Endodermal cell (in vitro differentiated cells): ENCODE data around the gene DNLZ. TPM values are rescaled to one million over a fixed set of nuclear protein-coding genes. Genes with fewer than 3 reads are reported as not detected.

Experiments used
- DNase-seq: peaks from one replicate; pipeline ENCODE4 v3.0.0-alpha.2; 2017
- H3K27ac ChIP-seq: 2 replicates; pipeline ENCODE4 v1.5.1; 2013; ENCODE audit warnings: mild to moderate bottlenecking, low read depth, low read length, moderate library complexity
- H3K27me3 ChIP-seq: 2 replicates; pipeline ENCODE4 v1.6.1; 2013; ENCODE audit warnings: mild to moderate bottlenecking, low read length, moderate library complexity; ENCODE audit not compliant: insufficient read depth, control insufficient read depth, poor library complexity, severe bottlenecking
- H3K36me3 ChIP-seq: 2 replicates; pipeline ENCODE4 v1.7.0; 2013; ENCODE audit warnings: mild to moderate bottlenecking, low read length, moderate library complexity; ENCODE audit not compliant: control insufficient read depth, insufficient read depth
- H3K4me1 ChIP-seq: one replicate; pipeline ENCODE4 v1.7.0; 2013; ENCODE audit warnings: low read length; ENCODE audit not compliant: control insufficient read depth, insufficient read depth
- H3K4me3 ChIP-seq: 2 replicates; pipeline ENCODE4 v1.5.1; 2013; ENCODE audit warnings: mild to moderate bottlenecking, low read length, moderate library complexity
- H3K9ac ChIP-seq: 2 replicates; pipeline ENCODE4 v1.6.1; 2013; ENCODE audit warnings: mild to moderate bottlenecking, low read length, moderate library complexity; ENCODE audit not compliant: poor library complexity, severe bottlenecking; ENCODE audit errors: extremely low read depth
- H3K9me3 ChIP-seq: 2 replicates; pipeline ENCODE4 v1.6.1; 2013; ENCODE audit warnings: mild to moderate bottlenecking, low read length, moderate library complexity; ENCODE audit not compliant: control insufficient read depth
- H3K27ac Mint-ChIP-seq: 2 replicates; pipeline ENCODE4 v1.8.0; 2020; ENCODE audit warnings: mixed read lengths
- H3K27me3 Mint-ChIP-seq: 2 replicates; pipeline ENCODE4 v1.8.0; 2021; ENCODE audit warnings: mild to moderate bottlenecking, mixed read lengths; ENCODE audit not compliant: insufficient read depth
- H3K36me3 Mint-ChIP-seq: 2 replicates; pipeline ENCODE4 v1.8.0; 2020; ENCODE audit warnings: low read depth, mixed read lengths
- H3K4me1 Mint-ChIP-seq: 2 replicates; pipeline ENCODE4 v1.8.0; 2020; ENCODE audit warnings: mixed read lengths
- H3K4me3 Mint-ChIP-seq: 2 replicates; pipeline ENCODE4 v1.8.0; 2020; ENCODE audit warnings: mild to moderate bottlenecking, moderate library complexity, mixed read lengths
- H3K9me3 Mint-ChIP-seq: 2 replicates; pipeline ENCODE4 v1.8.0; 2020; ENCODE audit warnings: mild to moderate bottlenecking, mixed read lengths
- WGBS, 2 experiments: methylation state at CpG; one replicate each; pipeline versions ENCODE4 v1.1.5 to v1.1.7; 2013; ENCODE audit warnings: missing lambda C conversion rate in 2 of 2, mixed read lengths in 1 of 2; ENCODE audit not compliant: insufficient coverage in 1 of 2, insufficient read length in 1 of 2; 5-methylcytosine and 5-hydroxymethylcytosine counted together
- total RNA-seq, 2 donors: library from RNA; stranded (reverse); fragmentation: NEBNext Ultra II Directional in 1 of 2; extraction: Animal tissue kit (Norgen Biotek cat#: 25700) in 1 of 2; gene quantifications; 2 replicates in 1 of 2; 3 replicates in 1 of 2; pipeline ENCODE4 v1.2.1, GENCODE V29; 2021
- TF ChIP-seq, protein P1 (sequence below): fragments of 200-600 bp; sonication (generic); conservative IDR thresholded peaks from 2 replicates; pipeline ENCODE4 v1.5.0; 2021; ENCODE audit warnings: antibody characterized with exemption, mild to moderate bottlenecking

DNLZ gene
- total RNA-seq, 2 donors from 2014 or later: 12.6 to 20.1 TPM

DNA sequence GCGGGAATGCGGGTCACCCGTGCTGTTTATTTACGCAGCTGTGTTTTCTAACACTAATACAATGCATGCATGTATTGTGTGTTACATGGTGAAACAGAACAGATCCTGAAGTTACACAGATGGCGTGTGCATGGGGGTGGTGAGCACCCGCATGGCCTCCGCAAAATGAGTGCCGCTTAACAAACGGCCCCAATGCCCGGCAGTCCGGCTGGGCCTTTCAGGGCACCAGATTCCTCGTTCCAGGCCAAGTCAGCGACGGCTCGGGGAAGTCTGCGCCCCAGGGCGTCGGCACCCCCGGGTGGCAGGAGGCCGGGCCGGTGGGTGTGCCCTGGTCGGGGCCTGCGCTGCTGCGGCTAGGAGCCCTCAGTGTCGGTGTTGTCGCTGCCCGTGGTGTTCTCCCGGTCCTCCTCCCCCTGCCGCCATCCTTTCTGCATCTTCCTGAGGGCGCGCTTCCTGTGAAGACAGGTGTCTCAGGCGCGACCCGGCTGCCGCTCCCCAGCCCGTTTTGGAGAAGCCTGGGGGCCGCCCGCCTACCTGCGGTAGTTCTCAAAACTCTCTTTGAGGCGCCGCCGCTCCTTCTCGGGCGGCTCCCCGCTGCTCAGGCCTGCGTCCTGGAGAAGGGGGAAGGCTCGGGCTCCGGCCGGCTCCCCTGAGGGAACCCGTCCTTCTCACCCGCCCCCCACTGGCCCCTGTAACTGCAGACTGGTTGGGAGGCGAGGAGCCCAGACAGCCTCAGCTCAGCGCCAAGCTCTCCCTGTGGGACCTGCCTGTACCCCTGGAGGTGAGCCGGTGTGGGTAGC, 605 bp upstream of the DNLZ start:
- Mint-ChIP-seq H3K36me3 (no peaks in the 10 kb centered on the region), H3K27ac (no peak overlapping the region), H3K4me3 (peak overlapping the region; percentile 73), H3K27me3 (no peaks in the 10 kb centered on the region), H3K4me1 (no peaks in the 10 kb centered on the region), H3K9me3 (peaks cover 1% of the 10 kb centered on the region)
- Histone ChIP-seq H3K27ac (no peak overlapping the region), H3K27me3 (no peaks in the 10 kb centered on the region), H3K9ac (no peak overlapping the region), H3K9me3 (no peaks in the 10 kb centered on the region), H3K36me3 (no peaks in the 10 kb centered on the region), H3K4me1 (no peaks in the 10 kb centered on the region), H3K4me3 (no peak overlapping the region)
- WGBS, 2 experiments: 77 to 87% methylated on average over 19 to 54 of the region's 54 CpGs
- DNase-seq: no peak
- TF ChIP-seq, protein P1, sequence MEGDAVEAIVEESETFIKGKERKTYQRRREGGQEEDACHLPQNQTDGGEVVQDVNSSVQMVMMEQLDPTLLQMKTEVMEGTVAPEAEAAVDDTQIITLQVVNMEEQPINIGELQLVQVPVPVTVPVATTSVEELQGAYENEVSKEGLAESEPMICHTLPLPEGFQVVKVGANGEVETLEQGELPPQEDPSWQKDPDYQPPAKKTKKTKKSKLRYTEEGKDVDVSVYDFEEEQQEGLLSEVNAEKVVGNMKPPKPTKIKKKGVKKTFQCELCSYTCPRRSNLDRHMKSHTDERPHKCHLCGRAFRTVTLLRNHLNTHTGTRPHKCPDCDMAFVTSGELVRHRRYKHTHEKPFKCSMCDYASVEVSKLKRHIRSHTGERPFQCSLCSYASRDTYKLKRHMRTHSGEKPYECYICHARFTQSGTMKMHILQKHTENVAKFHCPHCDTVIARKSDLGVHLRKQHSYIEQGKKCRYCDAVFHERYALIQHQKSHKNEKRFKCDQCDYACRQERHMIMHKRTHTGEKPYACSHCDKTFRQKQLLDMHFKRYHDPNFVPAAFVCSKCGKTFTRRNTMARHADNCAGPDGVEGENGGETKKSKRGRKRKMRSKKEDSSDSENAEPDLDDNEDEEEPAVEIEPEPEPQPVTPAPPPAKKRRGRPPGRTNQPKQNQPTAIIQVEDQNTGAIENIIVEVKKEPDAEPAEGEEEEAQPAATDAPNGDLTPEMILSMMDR: no peak

DNA sequence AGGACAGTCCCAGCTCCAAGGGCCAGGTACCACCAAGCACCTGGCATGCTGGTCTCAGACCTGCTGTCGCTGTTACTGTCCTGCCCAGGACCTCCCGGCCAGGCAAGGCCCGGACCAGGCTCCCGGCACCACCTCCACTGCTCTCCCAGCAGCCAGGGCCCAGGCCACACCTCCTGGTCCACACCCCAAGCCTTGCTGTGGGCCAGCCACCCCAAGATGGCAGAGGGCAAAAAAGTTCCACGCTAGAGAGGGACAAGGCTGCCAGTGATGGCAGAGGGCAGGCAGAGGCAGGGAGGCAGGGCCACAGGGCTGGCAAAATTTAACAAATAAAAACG, 1.1 kb downstream of the DNLZ start:
- DNase-seq: no peak
- no peaks in the 10 kb centered on the region for H3K27me3 Mint-ChIP-seq
- Histone ChIP-seq H3K27me3 (no peaks in the 10 kb centered on the region), H3K4me3 (no peak overlapping the region), H3K36me3 (no peaks in the 10 kb centered on the region), H3K4me1 (no peaks in the 10 kb centered on the region), H3K9ac (peak overlapping the region; percentile 32), H3K27ac (no peak overlapping the region), H3K9me3 (no peaks in the 10 kb centered on the region)
- TF ChIP-seq, protein P1: no peak
- H3K4me3 Mint-ChIP-seq: no peak overlapping the region
- WGBS, 2 experiments: 87 to 89% methylated on average over 1 to 6 of the region's 6 CpGs
- H3K36me3 Mint-ChIP-seq: no peaks in the 10 kb centered on the region
- H3K27ac Mint-ChIP-seq: no peak overlapping the region
- no peaks in the 10 kb centered on the region for H3K4me1 Mint-ChIP-seq
- H3K9me3 Mint-ChIP-seq: peaks cover 1% of the 10 kb centered on the region

GRCh38 chr9:136361754-136362449, 1.6 kb downstream of the DNLZ start:
- no peaks in the 10 kb centered on the region for H3K4me1 Mint-ChIP-seq
- TF ChIP-seq, protein P1: no peak
- no peaks in the 10 kb centered on the region for H3K27me3 ChIP-seq

More at GRCh38 chr9:136361754-136362449, 1.6 kb downstream of the DNLZ start:
- H3K27ac ChIP-seq: no peak overlapping the region
- no peaks in the 10 kb centered on the region for H3K4me1 ChIP-seq
- Mint-ChIP-seq H3K4me3 (no peak overlapping the region), H3K36me3 (no peaks in the 10 kb centered on the region), H3K27ac (no peak overlapping the region), H3K9me3 (peaks cover 1% of the 10 kb centered on the region), H3K27me3 (no peaks in the 10 kb centered on the region)
- H3K4me3 ChIP-seq: no peak overlapping the region
- WGBS, 2 experiments: 90 to 97% methylated on average over 21 to 26 of the region's 26 CpGs
- no peak overlapping the region for H3K9ac ChIP-seq
- H3K9me3 ChIP-seq: no peaks in the 10 kb centered on the region
- no peaks in the 10 kb centered on the region for H3K36me3 ChIP-seq
- DNase-seq: no peak
